Cortex of kidney (tissue), 1 donor: ENCODE results near the gene STPG2.

Experiments used
- DNase-seq: peaks from one replicate; lab custom pipeline; 2025; lab: John Stamatoyannopoulos, UW

Gene STPG2

DNA sequence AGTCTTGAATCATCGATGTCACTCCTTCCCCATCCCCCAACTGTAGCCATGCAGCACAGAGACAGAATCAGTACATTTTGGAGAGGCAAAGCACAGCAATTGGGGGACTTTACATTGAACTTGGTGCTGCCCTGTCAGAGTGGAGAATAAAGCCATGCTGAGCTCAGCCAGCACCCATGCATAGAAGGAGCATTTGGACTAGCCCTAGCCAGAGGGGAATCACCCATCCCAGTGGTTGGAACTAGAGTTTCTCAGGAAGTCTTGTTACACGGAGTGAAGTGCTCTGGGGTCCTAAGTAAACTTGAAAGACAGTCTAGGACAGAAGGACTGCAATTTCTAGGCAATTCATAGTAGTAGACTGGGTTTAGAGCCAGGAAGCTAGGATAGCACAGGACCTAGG, 49.6 kb downstream of the STPG2 start:
- no peak for DNase-seq

DNA sequence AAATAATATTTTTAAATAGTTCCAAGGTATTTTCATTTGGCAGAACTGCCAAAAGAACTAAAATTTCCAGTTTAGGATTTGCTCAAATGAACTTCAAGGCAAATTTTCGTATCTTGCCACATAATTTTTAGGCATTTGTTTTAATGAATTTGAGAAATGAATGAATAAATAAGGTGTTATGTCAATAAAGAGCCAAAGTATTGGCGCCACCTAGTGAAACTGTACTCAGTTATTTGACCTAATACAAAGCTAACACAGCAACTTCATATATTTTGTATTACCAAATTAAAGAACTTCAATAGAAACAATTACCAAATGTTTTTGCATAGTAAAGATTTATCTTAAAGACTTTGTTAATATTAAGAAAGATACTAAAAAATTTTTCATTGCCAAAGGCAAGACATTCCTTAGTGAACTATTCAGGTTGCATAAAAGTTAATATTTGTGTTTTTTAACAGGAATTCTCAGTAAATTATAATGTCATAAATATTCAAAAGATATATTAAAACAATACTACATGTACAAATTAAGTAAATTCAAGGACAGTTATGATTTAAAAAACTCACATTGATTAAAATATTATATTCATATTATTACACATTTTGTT, 50.3 kb downstream of the STPG2 start:
- no peak for DNase-seq

DNA sequence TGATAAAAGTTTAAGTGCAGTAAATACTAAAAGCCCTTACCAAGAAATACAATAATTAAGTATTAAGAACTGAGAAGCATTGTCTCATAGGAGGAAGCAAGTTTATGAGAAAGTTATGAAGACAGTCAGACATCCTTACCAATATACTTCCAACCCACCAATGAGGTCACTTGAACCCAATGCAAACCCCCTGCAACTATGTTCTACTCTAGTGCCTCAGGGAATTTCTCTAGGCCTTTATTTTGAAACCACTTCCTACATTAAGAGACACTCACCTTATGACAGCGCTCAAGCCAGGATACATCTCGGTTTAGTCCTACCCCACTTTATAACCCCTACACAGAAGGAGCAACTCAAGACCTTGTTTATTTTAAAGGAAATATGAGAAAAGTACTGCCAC, 61.3 kb downstream of the STPG2 start:
- no peak for DNase-seq

DNA sequence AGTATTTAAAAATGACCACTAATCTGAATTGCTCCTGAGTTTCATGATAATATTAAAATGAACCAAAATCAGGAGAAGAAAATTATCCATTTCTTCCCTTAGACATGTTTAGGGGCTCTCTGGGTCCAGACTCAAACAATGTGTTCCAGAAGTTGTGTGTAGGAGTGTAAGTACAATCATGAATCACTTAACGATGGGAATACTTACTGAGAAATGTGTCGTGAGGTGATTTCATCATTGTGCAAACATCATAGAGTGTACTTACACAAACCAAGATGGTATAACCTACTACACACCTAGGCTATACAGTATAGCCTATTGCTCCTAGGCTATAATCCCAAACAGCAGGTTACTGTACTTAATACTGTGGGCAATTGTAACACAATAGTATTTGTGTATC, 74.8 kb downstream of the STPG2 start:
- DNase-seq, result no peak

DNA sequence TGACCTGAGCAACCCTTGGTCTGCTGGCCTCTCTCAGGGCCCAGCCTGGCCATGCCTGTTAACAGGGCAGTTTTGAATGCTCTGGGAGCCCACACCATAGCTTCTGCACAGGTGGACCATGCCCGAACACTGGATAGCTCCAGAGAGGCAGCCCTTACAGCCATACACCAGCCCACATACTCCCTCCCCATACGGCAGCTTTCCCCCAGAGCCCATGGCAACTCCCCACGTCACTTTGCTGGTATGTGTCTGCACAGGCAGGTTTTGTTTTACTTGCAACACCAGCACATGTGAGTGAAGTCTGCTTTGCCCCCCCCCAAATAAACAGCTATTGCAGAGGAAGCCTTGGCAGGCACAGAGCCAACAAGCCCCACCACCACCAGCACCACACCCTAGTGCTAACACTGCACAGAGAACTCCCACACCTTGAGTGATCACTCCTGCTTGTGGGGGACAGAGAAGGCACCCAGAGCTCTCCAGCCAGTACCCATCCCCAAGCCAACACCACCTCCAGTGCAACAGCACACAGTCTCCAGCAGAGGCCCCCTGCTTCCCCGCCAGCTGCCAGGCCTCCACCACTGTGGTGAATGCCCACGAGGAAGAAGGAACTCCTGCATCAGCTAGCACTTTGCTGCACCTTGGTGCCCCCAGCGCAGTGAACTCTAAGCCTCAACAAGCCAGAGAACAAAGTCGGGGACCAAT, 87.3 kb downstream of the STPG2 start:
- no peak for DNase-seq

DNA sequence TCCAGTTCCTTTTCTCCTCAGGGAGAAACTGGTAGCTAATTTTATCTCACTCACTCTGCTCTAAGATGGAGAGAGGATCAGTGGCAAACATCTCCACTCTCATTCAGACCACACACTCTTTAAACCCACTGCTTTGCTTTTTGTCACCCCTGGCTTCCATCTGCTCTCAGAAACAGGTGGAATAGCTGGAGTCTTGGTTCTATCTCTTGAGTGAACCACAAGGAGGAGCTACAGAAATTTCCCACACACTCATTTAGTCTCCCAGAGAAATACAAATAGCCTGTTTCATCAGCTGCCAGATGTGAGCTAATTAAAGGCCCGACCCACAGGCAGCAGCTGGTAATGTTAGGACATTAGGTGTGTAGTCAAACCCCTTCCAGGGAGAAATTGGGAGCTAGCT, 96.6 kb downstream of the STPG2 start:
- no peak for DNase-seq

DNA sequence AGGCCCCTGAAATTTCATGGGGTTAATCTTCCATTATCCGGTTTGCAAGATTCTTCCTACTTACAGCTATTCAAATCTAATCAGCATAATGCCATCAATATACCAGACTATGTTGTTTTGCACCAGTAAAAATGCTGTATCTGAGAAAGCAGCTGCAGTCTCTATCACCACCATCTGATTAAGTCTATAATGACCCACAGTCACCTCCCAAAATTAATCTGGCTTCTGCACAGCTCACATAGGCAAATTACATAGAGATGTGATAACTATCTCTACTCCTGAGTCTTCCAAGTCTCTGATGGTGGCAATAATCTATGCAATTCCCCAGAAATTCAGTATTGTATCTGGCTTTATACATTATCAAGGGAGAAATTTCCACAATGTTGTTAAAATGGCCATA, 113.2 kb downstream of the STPG2 start:
- no peak for DNase-seq

DNA sequence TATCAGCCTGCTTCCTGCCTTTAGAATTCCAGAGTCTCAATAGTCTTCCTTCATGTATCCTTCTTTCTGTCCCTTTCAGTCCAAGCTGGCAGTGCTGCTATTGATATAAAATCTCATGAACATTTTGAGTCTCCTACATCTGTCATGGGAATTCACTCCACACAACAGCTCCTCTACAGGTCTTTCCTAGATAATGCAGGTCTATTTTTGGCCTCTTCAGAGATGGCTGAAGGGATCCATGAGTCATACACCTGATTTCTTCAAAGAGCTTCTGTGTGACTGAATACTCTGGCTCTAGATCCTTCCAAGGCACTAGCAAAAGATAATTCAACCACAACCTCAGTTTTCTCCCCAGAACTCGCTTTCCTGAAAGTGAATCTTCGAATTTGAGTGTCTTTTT, 115.4 kb downstream of the STPG2 start:
- no peak for DNase-seq

DNA sequence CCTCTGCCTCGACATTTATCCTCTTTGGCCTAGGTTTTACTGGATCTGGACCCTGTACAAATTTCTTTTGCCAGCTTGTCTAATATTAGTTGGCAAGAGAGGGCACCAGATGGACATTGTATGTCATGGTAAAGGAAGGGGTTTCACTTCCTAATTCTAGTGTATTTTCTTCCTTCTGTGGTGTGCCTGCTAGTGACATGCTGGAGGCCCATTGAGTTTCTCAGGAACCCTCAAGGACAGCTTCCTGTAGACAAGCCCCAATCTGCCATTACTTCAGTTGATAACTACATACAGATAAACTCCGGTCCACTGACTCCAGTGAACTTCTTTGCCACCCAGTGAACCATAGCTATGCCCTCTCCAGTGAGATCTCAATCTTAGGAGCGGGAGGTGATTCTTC, 116.9 kb downstream of the STPG2 start:
- DNase-seq, result no peak

DNA sequence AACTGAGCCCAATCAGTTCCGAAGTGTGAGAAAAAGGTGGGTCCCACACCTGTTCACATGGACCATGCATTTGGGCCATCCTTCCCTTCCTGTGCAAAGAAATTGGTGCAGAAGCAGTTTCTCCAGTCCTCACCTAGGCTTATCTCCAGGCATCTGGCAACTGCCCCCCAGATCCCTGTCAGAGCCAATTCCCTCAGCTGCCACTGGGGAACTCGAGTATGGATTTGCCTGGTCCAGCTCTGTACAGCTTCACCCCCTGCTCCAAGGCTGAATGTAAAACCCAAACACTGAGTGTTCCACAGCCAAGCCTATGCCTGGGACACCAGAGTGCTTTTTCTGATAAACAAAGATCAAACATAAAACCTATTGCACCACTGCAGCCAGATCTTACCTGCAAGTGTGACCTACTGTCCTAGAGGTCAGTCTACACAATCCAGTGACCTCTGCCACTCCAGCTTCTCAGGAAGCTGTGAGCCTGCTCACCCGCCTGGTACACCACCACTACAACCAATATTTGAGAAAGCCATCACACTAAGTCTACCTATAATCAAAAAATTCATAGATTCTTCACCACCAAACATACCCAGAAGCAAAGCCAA, 136.4 kb downstream of the STPG2 start:
- DNase-seq, result no peak

DNA sequence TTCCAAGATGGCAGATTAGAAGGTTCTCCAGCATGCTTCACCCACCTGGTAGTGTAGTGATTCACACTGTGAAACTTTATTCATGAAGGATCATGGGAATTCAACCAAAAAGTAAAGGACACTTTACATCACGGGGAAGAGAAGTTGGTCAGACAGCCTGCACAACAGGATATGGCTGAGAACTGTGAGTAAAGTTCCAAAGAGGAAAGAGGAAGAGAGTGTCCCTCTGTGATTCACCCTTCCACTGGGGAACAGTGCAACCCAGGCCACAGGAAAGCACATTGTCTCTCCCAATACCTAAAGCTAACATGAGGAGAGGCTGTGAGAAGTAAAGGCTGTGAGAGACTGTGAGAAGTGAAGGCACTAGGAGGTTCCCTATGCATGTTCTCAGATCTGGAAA, 137.2 kb downstream of the STPG2 start:
- DNase-seq, result no peak

DNA sequence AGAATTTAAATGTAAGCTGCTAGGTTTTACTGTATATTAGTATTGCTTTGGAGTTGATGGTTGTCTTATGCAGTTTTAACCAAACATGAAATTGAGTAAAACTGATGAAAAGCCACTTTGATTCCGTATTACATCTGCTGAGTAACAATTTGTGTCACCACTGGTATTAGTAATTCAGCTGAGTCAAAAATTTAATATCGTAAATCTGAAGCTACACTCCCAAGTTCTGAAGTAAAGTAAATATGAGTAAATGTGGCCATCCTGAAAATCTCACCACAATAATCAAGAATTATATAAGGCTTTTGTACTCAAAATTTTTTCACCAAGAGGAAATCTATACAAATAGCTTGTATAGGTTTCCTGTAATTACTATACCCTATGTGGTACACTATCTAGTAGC, 142.3 kb downstream of the STPG2 start:
- no peak for DNase-seq

DNA sequence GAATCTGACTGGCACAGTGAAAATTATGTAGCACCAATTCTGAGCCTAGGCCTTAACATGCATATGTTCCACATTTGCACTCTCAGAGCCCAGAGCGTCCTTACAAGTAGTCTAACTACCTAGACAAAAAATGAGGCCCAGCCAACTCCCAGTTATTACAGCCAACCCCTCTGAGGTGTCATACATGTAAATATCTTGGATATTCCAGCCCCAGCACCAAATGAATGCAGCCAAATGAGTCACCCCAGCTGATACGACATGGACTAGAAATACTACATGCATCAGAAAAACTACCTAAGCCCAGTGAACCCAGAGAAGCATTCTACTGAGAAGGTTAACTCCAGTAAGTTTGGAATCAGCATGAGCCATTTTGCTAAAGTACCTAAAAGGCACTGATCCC, 145.1 kb downstream of the STPG2 start:
- DNase-seq, result no peak

DNA sequence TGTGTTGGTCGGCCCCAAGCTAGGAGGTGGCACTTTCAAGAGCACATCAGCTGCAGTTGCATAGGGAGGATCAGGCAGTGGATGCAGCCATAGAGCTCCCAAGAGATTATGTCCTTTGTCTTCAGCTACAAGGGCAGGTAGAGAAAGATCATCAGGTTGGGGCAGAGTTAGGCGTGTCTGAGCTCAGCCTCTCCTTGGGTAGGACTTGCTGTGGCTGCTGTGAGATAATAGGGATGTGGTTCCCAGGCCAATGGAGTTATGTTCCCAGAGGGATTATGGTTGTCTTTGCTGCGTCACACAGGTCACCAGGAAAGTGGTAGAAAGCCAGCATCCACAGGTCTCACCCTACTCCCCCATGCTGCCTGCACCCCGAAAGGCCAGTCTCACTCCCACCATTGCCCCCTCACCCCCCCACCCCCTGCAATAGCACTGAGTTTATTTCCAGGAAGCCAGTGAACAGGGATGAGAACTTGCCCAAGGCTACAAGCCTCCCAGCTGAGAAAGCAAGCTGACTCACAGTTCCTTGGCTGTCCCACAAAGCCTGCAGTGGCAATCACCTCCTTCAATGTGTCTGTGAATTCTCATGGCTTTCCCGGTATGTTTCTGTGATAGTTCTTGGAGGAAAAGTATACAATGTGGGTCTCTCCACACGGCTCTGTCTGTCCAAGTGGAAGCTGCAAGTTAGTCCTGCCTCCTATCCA, 148.4 kb downstream of the STPG2 start:
- DNase-seq, result no peak

DNA sequence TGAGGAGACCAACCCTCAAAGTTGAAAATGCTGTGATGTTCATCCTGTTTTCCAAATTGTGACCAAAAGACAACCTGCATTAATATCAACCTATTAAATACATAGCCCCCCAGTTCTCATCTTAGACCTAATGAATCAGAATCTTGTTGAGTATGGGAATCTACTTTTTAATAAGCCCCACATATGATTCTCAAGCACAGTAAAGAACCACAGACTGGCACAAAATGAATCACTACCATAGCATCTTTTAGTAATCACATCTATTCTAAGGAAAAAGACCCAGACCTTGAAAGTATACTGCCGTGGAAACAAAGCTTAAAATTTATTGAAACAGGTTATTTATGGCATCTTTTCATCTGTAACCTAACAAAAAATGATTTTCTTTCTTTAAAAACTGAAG, 152.9 kb downstream of the STPG2 start:
- DNase-seq, result no peak

DNA sequence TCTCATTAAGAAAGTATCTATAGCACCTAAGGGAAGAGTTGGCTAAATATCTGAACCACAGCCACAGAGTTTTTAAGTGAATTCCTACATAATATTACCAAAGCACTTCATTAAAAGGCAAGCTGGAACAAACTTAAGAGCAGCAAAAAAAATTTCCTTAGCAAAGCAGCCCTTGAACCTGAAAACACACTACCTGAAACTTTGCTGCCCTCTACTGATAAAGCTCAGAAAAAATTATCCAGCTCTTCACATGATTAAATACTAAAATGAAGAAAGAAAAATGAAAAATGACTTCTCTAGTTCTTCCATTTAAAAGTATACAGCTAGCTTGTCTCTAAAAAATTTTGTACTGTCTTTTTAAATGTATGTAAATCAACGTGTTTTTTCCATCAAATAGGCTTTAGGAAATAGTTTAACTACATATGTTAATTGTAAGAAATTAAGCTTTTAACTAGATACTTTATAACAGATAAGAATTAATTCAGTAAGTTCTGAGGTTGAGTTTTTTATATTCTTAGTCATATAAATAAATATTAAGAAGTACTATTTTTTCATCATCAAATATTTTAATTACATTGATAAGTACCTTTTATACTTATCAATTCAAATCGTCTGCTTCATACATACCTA, 156.1 kb downstream of the STPG2 start:
- DNase-seq, result no peak

DNA sequence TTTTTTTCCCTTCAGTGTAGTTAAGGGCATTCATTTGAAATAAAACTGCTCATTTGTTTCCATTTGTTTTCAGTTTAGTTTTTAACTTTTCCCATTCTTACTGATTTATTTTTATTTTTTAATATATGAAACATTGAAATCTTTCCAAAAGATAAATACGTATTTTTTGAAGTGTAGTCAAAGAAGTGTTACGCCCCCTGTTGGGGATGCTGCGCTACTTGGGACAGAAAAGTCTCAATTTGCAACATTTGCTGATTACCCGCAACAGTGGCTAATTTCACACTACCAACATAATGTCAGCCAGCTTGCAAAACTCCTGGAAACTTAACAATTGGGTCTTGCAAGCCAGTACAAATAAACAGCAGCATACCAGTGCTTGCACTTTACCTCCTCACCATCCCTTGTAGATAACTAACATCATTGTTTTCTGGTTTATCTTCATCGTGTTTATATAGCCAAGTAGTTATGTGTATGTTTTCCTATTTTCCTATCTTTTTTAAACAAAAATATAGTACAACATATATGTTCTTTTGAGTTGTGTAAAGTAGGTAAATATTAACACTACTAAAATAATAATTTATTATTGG, 158.6 kb downstream of the STPG2 start:
- no peak for DNase-seq

DNA sequence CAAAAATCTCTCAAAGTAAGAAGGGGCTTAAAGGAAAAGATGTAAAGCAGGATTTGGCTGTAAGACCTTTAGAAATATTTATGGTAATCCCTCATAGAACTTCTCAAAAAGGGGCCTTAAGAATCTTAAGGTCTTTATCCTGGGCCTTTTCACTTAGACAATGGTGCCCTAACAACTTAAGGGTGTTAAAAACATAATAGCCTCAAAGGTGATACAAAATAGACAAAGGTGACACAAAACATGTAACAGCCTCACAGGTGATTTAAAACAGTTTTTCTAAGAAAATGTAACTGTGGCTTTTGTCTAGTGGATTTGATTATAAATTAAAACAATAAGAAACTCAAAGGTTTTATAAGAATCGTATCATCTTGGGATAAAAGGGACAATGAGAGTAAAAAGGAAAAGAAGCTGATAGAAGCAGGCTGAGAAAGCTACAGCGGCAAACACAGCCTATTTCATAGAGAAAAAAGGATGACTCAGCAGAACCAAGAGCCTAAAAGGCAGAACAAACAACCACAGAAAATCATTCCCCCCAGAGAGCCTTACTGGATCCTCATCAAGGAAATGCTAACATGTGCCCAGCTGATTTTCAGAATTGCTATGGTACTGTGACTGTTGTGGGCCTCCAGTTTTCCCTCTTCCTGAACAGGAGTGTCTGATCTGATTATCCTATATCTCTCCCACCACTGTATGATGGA, 164.3 kb downstream of the STPG2 start:
- DNase-seq, result no peak

DNA sequence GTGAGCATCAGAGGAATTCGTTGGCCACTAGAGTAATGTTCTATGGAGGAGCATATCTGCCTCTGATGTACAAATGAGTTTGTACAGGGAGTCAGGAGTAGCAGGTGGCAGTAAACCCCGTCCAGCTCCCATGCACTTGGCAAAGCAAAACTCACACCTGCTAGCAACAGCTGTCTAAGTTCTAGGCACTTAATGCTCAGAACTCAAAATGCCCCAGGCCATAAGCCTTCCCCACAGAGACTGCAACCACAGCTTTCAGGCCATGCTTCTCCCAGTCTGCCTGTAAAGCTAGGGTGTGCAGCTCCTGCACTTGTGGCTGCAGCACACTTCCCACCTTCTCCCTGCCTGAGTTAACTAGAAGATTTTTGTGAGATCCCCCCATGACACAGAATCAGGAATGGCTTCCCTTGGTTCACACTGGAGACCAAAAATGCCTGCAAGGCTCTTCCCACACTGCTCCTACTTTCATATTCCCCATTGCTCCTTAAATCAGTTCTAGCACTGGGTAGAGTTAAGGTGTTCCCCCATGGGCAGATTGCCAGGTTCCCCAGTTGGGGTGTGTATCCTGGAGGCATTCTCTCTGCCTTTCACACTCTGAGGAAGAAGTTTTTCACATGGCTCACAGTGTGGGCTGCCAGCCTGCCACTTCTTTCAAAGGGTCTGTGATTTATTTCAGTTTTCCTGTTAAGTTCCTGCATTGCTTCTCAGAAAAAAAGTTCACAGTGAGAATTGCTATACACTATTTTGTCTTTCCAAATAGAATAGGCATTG, 189.9 kb downstream of the STPG2 start:
- no peak for DNase-seq

DNA sequence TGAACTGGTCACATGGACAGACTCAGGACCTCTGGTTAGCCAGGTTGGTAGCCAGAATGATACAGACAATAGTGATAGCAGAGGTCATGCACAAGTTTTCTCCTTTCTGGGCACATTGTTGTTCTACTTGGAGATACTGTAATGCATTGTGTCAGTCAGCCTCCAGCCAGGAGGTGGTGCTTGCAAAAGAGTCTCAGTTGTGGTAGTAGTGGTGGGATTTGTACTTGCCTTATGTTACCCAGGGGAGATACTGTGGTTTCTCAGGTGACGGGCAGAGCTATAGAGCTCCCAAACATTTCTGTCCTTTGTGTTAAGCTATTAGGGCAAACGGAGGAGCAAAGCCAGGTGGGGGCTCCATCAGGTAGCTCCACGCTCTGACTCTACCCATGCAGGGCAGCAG, 190.5 kb downstream of the STPG2 start:
- no peak for DNase-seq

DNA sequence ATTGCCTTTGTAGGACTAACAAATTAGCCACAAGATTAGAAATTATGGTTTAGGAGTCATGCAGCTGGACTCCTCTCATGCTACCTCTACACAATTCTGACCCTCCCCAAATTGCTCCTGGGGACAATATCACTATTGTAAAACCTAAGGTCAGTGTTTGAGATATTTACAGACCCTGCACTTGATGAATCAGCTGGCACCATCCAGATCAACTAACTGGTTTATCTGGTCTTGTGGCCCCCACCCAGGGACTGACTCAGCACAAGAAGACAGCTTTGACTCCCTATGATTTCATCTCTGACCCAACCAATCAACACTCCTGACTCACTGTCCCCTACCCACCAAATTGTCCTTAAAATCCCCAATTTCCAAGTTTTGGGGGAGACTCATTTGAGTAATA, 192.4 kb downstream of the STPG2 start:
- DNase-seq, result no peak
